HUES64 (cell line): Measurements from ENCODE around the gene ASPSCR1.

Experiments
- H3K27ac ChIP-seq: 2 replicates; pipeline ENCODE4 v1.7.0; 2013; ENCODE audit warnings: low read depth, low read length, inconsistent platforms
- H3K27me3 ChIP-seq: 2 replicates; pipeline ENCODE4 v1.6.1; 2013; ENCODE audit warnings: mild to moderate bottlenecking, low read length; ENCODE audit not compliant: insufficient read depth
- H3K36me3 ChIP-seq: 2 replicates; pipeline ENCODE4 v1.6.1; 2013; ENCODE audit warnings: mild to moderate bottlenecking, low read length; ENCODE audit not compliant: insufficient read depth
- H3K4me1 ChIP-seq: 2 replicates; pipeline ENCODE4 v1.6.1; 2013; ENCODE audit warnings: mild to moderate bottlenecking, low read length, moderate library complexity; ENCODE audit not compliant: insufficient read depth
- H3K4me3 ChIP-seq: 2 replicates; pipeline ENCODE4 v1.5.1; 2013; ENCODE audit warnings: mild to moderate bottlenecking, low read length, moderate library complexity
- H3K9ac ChIP-seq: 2 replicates; pipeline ENCODE4 v1.6.1; 2013; ENCODE audit warnings: mild to moderate bottlenecking, low read depth, low read length
- H3K9me3 ChIP-seq: 2 replicates; pipeline ENCODE4 v1.6.1; 2013; ENCODE audit warnings: low read depth, low read length; ENCODE audit not compliant: insufficient read depth
- WGBS: fragments of 150-250, 120-280 bp; methylation state at CpG from one replicate; pipeline ENCODE4 v1.1.7; 2013; ENCODE audit warnings: missing lambda C conversion rate; 5-methylcytosine and 5-hydroxymethylcytosine counted together

ASPSCR1 gene

DNA sequence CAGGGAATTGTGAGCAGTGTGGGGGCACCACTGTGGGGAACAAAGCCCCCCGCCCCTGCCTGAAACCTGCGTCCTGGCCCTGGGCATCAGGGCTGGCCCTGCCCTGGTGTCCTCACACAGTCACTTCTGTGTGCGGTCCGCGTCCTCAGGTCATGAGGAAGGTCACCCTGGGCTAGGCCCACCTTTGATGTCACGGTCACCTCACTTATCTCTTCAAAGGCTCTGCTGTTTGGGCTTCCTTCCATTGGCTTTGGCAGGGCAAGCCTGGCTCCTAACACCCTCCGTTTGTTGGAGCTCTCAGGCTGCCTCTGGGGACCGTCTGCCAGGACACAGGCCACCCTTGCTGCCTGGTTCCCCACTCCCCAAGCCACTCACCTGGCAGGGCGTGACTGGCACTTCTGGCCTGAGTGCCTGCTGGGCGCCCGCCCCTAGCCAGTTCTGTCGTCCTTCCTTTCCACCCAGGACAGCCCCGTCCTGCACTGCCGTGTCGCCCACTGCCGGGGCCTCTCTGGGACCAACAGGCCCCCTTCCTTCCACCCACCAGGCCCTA lies 36.4 kb downstream of the ASPSCR1 start:
- WGBS = 95% methylated on average over 16 of the region's 16 CpGs
- Histone ChIP-seq H3K36me3 (peaks cover 4% of the 10 kb centered on the region; the same call in 1 of the 2 replicates), H3K9ac (no peak overlapping the region), H3K27me3 (no peaks in the 10 kb centered on the region), H3K27ac (no peak overlapping the region), H3K4me1 (no peaks in the 10 kb centered on the region), H3K9me3 (no peaks in the 10 kb centered on the region), H3K4me3 (no peak overlapping the region)

GRCh38 chr17:82014432-82014831 lies 37.0 kb downstream of the ASPSCR1 start:
- H3K9ac ChIP-seq = no peak overlapping the region
- H3K4me1 ChIP-seq = no peaks in the 10 kb centered on the region
- 94% methylated on average over 23 of the region's 23 CpGs for WGBS
- no peaks in the 10 kb centered on the region for H3K9me3 ChIP-seq
- H3K36me3 ChIP-seq = peaks cover 9% of the 10 kb centered on the region; the same call in 1 of the 2 replicates
- no peak overlapping the region for H3K4me3 ChIP-seq
- no peak overlapping the region for H3K27ac ChIP-seq
- H3K27me3 ChIP-seq = no peaks in the 10 kb centered on the region

DNA sequence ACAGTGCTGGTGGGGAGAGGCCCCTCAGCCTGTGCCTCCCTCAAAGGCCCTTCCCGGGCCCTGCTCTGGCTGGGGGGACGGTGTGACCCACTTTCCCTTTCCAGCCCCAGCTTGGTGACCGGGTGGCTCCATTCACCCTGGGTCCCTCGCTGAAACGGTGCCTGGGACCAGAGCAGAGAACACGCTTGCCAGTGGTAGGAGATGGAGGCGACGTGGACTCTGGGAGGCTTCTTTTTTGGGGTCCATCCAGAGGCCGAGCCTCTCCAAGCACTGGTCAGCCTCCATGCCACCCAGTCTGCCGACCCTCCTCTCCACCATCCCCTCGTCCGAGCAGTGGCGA lies 37.5 kb downstream of the ASPSCR1 start:
- Histone ChIP-seq H3K36me3 (peaks cover 10% of the 10 kb centered on the region; the same call in 1 of the 2 replicates), H3K9ac (no peak overlapping the region), H3K27me3 (no peaks in the 10 kb centered on the region), H3K4me1 (no peaks in the 10 kb centered on the region), H3K4me3 (no peak overlapping the region), H3K9me3 (no peaks in the 10 kb centered on the region), H3K27ac (no peak overlapping the region)
- 92% methylated on average over 13 of the region's 13 CpGs for WGBS

DNA sequence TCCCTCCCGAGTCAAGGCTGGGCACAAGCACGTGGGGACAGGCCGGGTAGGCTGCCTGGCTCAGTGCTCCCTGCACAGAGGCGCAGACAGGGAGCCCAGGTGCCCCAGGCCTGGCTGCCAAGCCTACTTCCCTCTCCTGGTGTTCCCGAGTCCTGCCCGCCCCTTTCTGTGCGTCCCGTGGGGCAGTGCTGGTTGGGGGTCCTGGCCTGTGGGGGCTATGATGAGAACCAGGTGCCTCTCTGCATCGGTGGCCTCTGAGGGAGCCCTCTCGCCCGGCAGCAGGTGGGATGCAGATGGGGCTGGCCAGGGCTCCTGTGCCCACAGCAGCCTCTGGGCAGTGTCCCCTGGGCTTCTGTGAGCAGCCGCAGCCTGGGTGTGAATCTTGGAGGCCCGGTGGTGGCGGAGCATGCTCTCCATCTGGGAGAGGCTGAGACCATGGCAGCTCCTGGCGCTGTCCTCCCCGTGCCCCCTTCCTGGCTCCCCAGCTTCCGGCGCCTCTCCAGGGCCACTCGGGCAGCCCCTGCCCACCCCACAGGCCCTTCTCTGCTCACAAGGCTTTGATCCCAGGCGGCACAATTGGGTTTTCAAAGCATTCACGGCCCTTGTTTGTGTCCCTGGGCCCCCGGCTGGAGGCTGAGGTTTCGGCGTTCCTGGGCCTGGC lies 38.0 kb downstream of the ASPSCR1 start:
- WGBS = 83% methylated on average over 24 of the region's 24 CpGs
- H3K27ac ChIP-seq = no peak overlapping the region
- H3K9ac ChIP-seq = no peak overlapping the region
- H3K4me1 ChIP-seq = no peaks in the 10 kb centered on the region
- H3K36me3 ChIP-seq = peaks cover 10% of the 10 kb centered on the region; the same call in 1 of the 2 replicates
- no peaks in the 10 kb centered on the region for H3K27me3 ChIP-seq
- H3K4me3 ChIP-seq = no peak overlapping the region
- H3K9me3 ChIP-seq = no peaks in the 10 kb centered on the region

GRCh38 chr17:82016061-82016874 lies 38.8 kb downstream of the ASPSCR1 start:
- Histone ChIP-seq H3K4me1 (no peaks in the 10 kb centered on the region), H3K36me3 (peaks cover 9% of the 10 kb centered on the region; the same call in 1 of the 2 replicates), H3K9me3 (no peaks in the 10 kb centered on the region), H3K27me3 (no peaks in the 10 kb centered on the region), H3K4me3 (no peak overlapping the region), H3K9ac (no peak overlapping the region), H3K27ac (no peak overlapping the region)
- WGBS = 88% methylated on average over 28 of the region's 28 CpGs

DNA sequence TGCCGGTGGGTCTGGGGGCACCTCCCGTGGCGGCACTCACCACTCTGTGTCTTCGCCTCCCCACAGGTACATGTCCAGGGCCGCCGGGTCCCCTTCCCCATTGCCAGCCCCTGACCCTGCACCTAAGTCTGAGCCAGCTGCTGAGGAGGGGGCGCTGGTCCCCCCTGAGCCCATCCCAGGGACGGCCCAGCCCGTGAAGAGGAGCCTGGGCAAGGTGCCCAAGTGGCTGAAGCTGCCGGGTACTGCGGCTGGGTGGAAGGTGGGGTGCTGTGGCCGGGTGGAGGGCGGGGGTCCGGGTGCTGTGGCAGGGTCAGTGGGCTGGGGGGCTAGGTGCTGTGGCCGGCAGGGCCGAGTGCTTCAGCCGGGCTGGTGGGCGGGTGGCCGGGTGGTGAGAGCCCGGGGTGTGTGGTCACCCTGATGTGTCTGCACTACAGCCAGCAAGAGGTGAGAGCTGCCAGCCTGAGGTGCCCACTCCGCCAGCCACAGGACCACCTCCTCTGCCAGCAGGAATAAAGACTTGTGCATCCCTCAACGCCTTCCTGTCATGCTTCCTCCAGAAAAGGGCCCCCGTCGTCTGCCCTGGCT lies 39.5 kb downstream of the ASPSCR1 start:
- WGBS = 95% methylated on average over 24 of the region's 24 CpGs
- Histone ChIP-seq H3K9ac (no peak overlapping the region), H3K9me3 (no peaks in the 10 kb centered on the region), H3K36me3 (peaks cover 7% of the 10 kb centered on the region; the same call in 1 of the 2 replicates), H3K27me3 (no peaks in the 10 kb centered on the region), H3K4me3 (no peak overlapping the region), H3K27ac (no peak overlapping the region), H3K4me1 (peaks cover 5% of the 10 kb centered on the region; the same call in 1 of the 2 replicates)

- Histone ChIP-seq H3K27ac (no peak overlapping the region), H3K4me1 (peaks cover 6% of the 10 kb centered on the region; the same call in 1 of the 2 replicates)
Measured at GRCh38 chr17:82017612-82018151, 40.3 kb downstream of the ASPSCR1 start.

DNA sequence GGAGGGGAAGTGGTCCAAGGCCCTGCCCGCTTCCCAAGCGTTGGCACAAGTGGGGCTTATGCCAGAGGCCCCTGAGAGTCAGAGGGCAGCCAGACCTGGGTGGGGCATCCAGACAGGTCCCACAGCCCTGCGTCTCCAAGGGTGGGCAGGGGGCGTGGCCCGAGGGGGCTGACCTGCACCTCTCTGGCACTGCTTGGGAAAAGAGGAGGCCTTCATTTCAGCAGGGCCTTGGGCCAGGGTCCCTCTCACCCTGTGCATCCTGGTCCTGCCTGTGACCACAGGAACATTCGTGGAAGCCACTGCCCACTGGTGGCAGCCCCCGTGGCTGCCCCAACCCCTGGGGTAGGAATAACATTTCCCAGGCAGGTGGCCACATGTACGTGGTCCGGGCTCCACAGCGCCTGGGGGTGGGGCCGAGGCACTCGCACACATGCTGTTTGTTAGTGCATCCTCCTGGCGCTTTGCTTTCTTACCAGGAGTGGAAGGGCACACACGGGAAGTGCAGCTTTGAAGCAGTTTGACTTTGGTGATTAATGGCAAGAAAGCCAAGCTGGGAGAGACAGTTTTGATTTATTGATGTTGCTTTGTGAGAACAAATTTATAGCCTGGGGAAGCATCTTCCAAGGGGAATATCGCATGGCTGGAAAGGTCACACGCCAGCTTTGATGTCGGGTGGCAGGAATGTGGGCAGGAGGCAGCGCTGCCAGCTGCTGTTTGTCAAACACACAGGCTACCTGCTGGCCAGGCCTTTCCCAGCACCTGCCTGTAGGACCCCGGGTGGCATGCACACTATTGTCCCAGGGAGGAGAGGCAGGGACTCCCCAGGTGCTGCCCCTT lies 40.9 kb downstream of the ASPSCR1 start:
- WGBS = 92% methylated on average over 19 of the region's 19 CpGs
- no peaks in the 10 kb centered on the region for H3K9me3 ChIP-seq
- no peak overlapping the region for H3K4me3 ChIP-seq
- peaks cover 7% of the 10 kb centered on the region; the same call in 1 of the 2 replicates for H3K36me3 ChIP-seq
- H3K4me1 ChIP-seq = peaks cover 6% of the 10 kb centered on the region; the same call in 1 of the 2 replicates
- no peaks in the 10 kb centered on the region for H3K27me3 ChIP-seq
- H3K27ac ChIP-seq = no peak overlapping the region
- no peak overlapping the region for H3K9ac ChIP-seq

More at GRCh38 chr17:82017612-82018151, 40.3 kb downstream of the ASPSCR1 start:
- H3K36me3 ChIP-seq = peaks cover 7% of the 10 kb centered on the region; the same call in 1 of the 2 replicates
- no peak overlapping the region for H3K4me3 ChIP-seq
- no peaks in the 10 kb centered on the region for H3K9me3 ChIP-seq
- no peaks in the 10 kb centered on the region for H3K27me3 ChIP-seq
- H3K9ac ChIP-seq = no peak overlapping the region
- WGBS = 88% methylated on average over 13 of the region's 13 CpGs

- Histone ChIP-seq H3K27me3 (0 out of 2 replicates have a peak, but pooled peaks cover 3% of the 10 kb centered on the region), H3K9me3 (no peaks in the 10 kb centered on the region), H3K4me1 (peaks cover 6% of the 10 kb centered on the region; the same call in 1 of the 2 replicates), H3K9ac (no peak overlapping the region), H3K36me3 (peaks cover 7% of the 10 kb centered on the region; the same call in 1 of the 2 replicates), H3K4me3 (no peak overlapping the region), H3K27ac (no peak overlapping the region)
- 95% methylated on average over 33 of the region's 33 CpGs for whole genome bisulfite sequencing
Measured at GRCh38 chr17:82018989-82019689, 41.7 kb downstream of the ASPSCR1 start.
